ENCODE measurements around the gene PPM1J.

GRCh38 chr1:112666946-112667345 lies 48.2 kb downstream of the PPM1J start:
- no peak for TF ChIP-seq TP53 (CRISPR knock-in tag; IDR thresholded peaks at IDR 0.05)
- TF ChIP-seq CTCF (IDR thresholded peaks at IDR 0.05), result no peak
- no peak for TF ChIP-seq USF1 (CRISPR knock-in tag; IDR thresholded peaks at IDR 0.05)
- TF ChIP-seq PRRX2 (CRISPR knock-in tag; IDR thresholded peaks at IDR 0.05), result no peak
- no peak for TF ChIP-seq MAX (CRISPR knock-in tag; IDR thresholded peaks at IDR 0.05)
- TF ChIP-seq MXD4 (CRISPR knock-in tag; IDR thresholded peaks at IDR 0.05; ENCODE audit: borderline replicate concordance), result no peak
- no peak for TF ChIP-seq CBFB (CRISPR knock-in tag; IDR thresholded peaks at IDR 0.05; ENCODE audit: low read depth)
- no peak for TF ChIP-seq ZBTB43 (CRISPR knock-in tag; IDR thresholded peaks at IDR 0.05)
